ENCODE results near the gene CORIN.
"Not testable (repeated sequence)": the region's sequence is repeated elsewhere in the genome, so short reads cannot be mapped to it uniquely, and the experiment has no call there.

Gene CORIN

GRCh38 chr4:47553329-47554125, 284.3 kb downstream of the CORIN start:
- DNase-seq = no peak

GRCh38 chr4:47551682-47552081, 286.2 kb downstream of the CORIN start:
- no peak for DNase-seq

GRCh38 chr4:47550899-47551548, 286.8 kb downstream of the CORIN start:
- no peak for DNase-seq

- not testable (repeated sequence) for DNase-seq
Observed at GRCh38 chr4:47550357-47550756, 287.5 kb downstream of the CORIN start.

Data from amniotic stem cell (primary cell).